Measurements from ENCODE around the gene WASF2. TPM values are rescaled to one million over a fixed set of nuclear protein-coding genes. Genes with fewer than 3 reads are reported as not detected.
A peak's percentile ranks its signal among the peaks of the same experiment; 100 is the strongest.

WASF2 gene
- polyA plus RNA-seq, 1 donor from 2014 or later: 2.5 TPM

DNA sequence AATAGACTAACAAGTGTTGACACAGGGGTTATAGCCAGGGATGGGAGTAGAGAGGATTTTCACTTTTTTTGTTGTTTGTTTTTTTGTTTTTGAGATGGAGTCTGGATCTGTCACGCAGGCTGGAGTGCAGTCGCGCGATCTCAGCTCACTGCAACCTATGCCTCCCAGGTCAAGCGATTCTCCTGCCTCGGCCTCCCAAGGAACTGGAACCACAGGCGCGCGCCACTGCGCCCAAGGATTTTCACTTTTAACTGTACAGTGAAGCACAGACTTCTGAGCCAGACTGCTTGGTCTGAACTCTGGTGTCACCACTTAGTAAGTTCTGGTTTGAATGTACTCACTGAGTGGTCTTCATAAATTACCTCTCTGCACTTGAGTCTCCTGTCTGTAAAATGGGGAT is 40.2 kb upstream of the WASF2 start:
- TF ChIP-seq SMC3 (conservative IDR thresholded peaks at IDR 0.05; ENCODE audit: poor library complexity): no peak
- no peak for TF ChIP-seq REST (IDR thresholded peaks at IDR 0.05; ENCODE audit: borderline replicate concordance)
- no peak for TF ChIP-seq MXI1 (conservative IDR thresholded peaks at IDR 0.05; ENCODE audit: poor library complexity, severe bottlenecking)
- no peak for TF ChIP-seq RAD21 (conservative IDR thresholded peaks at IDR 0.05)
- no peak for TF ChIP-seq EP300 (conservative IDR thresholded peaks at IDR 0.05; ENCODE audit: poor library complexity, severe bottlenecking)
- TF ChIP-seq, protein P1, sequence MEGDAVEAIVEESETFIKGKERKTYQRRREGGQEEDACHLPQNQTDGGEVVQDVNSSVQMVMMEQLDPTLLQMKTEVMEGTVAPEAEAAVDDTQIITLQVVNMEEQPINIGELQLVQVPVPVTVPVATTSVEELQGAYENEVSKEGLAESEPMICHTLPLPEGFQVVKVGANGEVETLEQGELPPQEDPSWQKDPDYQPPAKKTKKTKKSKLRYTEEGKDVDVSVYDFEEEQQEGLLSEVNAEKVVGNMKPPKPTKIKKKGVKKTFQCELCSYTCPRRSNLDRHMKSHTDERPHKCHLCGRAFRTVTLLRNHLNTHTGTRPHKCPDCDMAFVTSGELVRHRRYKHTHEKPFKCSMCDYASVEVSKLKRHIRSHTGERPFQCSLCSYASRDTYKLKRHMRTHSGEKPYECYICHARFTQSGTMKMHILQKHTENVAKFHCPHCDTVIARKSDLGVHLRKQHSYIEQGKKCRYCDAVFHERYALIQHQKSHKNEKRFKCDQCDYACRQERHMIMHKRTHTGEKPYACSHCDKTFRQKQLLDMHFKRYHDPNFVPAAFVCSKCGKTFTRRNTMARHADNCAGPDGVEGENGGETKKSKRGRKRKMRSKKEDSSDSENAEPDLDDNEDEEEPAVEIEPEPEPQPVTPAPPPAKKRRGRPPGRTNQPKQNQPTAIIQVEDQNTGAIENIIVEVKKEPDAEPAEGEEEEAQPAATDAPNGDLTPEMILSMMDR (IDR thresholded peaks at IDR 0.05; ENCODE audit: poor library complexity, severe bottlenecking): no peak
- TF ChIP-seq POLR2AphosphoS5 (IDR thresholded peaks at IDR 0.05): no peak
- no peak for TF ChIP-seq EZH2 (IDR thresholded peaks at IDR 0.05; ENCODE audit: borderline replicate concordance, insufficient read depth, low read length, poor library complexity, severe bottlenecking)
- no peak for TF ChIP-seq TAF1 (IDR thresholded peaks at IDR 0.05; ENCODE audit: low read depth)

GRCh38 chr1:27529704-27530018 is 39.7 kb upstream of the WASF2 start:
- Histone ChIP-seq H3K36me3 (ENCODE audit: insufficient read depth, low read length) (no peaks in the 10 kb centered on the region), H3K4me2 (ENCODE audit: low read length) (no peak overlapping the region), H3K4me3 (ENCODE audit: low read length) (no peak overlapping the region), H2AFZ (ENCODE audit: low read depth, low read length) (no peak overlapping the region), H3K9me2 (ENCODE audit: insufficient read depth, low read length) (no peaks in the 10 kb centered on the region), H3K79me2 (replicated peaks; ENCODE audit: insufficient read depth, low read length) (no peaks in the 10 kb centered on the region), H3K27ac (ENCODE audit: low read length) (peak overlapping the region; percentile 77), H3K9ac (ENCODE audit: low read length) (no peak overlapping the region), H3K27me3 (ENCODE audit: insufficient read depth, low read depth, low read length) (no peaks in the 10 kb centered on the region), H3F3A (ENCODE audit: insufficient read depth, low read length, poor library complexity, severe bottlenecking) (peaks cover 4% of the 10 kb centered on the region), H3K9me3 (ENCODE audit: low read length) (no peaks in the 10 kb centered on the region), H4K20me1 (ENCODE audit: insufficient read depth) (no peaks in the 10 kb centered on the region)
- no peak for TF ChIP-seq EP300 (conservative IDR thresholded peaks at IDR 0.05; ENCODE audit: poor library complexity, severe bottlenecking)

More for the DNA sequence above, 40.2 kb upstream of the WASF2 start:
- Histone ChIP-seq H3K27me3 (ENCODE audit: insufficient read depth, low read depth, low read length) (no peaks in the 10 kb centered on the region), H2AFZ (ENCODE audit: low read depth, low read length) (no peak overlapping the region), H3F3A (ENCODE audit: insufficient read depth, low read length, poor library complexity, severe bottlenecking) (peaks cover 4% of the 10 kb centered on the region), H3K9me3 (ENCODE audit: low read length) (no peaks in the 10 kb centered on the region), H3K4me2 (ENCODE audit: low read length) (no peak overlapping the region), H3K9ac (ENCODE audit: low read length) (no peak overlapping the region), H3K4me3 (ENCODE audit: low read length) (no peak overlapping the region), H3K27ac (ENCODE audit: low read length) (peak overlapping the region; percentile 77), H3K9me2 (ENCODE audit: insufficient read depth, low read length) (no peaks in the 10 kb centered on the region), H3K36me3 (ENCODE audit: insufficient read depth, low read length) (no peaks in the 10 kb centered on the region), H3K79me2 (replicated peaks; ENCODE audit: insufficient read depth, low read length) (no peaks in the 10 kb centered on the region), H4K20me1 (ENCODE audit: insufficient read depth) (no peaks in the 10 kb centered on the region)
